ENCODE results near the gene POLE4. TPM values are rescaled to one million over a fixed set of nuclear protein-coding genes. Genes with fewer than 3 reads are reported as not detected.

The POLE4 gene
- total RNA-seq, 1 experiment from 2014 or later = 34.6 TPM

GRCh38 chr2:74937221-74937880 is 21.1 kb upstream of the POLE4 start:
- TF ChIP-seq CTCF (IDR thresholded peaks at IDR 0.05; ENCODE audit: unreplicated experiment) = no peak
- CTCF ChIA-PET = interaction anchor here (0.5 kb wide), 1 partner anchor 442 kb away, joined by 3 read pairs; no protein-coding TSS in a partner anchor
- Mint-ChIP-seq H3K9me3 (ENCODE audit: low read depth, unreplicated experiment) (no peaks in the 10 kb centered on the region), H3K36me3 (ENCODE audit: insufficient read depth, unreplicated experiment) (no peaks in the 10 kb centered on the region), H3K27ac (ENCODE audit: unreplicated experiment) (no peak overlapping the region), H3K4me3 (ENCODE audit: low read depth, unreplicated experiment) (no peak overlapping the region), H3K27me3 (ENCODE audit: unreplicated experiment) (peaks cover 54% of the 10 kb centered on the region), H3K4me1 (ENCODE audit: low read depth, unreplicated experiment) (no peaks in the 10 kb centered on the region)
- intact Hi-C loops (cut with micrococcal nuclease; ENCODE audit: unreplicated experiment) = no loop called here
- no peak for DNase-seq
- no TSS peak for BruUV-seq (replicated peaks)

- no peaks in the 10 kb centered on the region for H3K9me3 Mint-ChIP-seq (ENCODE audit: low read depth, unreplicated experiment)
- intact Hi-C loops (cut with micrococcal nuclease; ENCODE audit: unreplicated experiment) = no loop called here
- H3K4me3 Mint-ChIP-seq (ENCODE audit: low read depth, unreplicated experiment) = no peak overlapping the region
- peaks cover 47% of the 10 kb centered on the region for H3K27me3 Mint-ChIP-seq (ENCODE audit: unreplicated experiment)
- H3K36me3 Mint-ChIP-seq (ENCODE audit: insufficient read depth, unreplicated experiment) = no peaks in the 10 kb centered on the region
- BruUV-seq (replicated peaks) = no TSS peak
- CTCF ChIA-PET = no interaction called here
- no peak for DNase-seq
- no peaks in the 10 kb centered on the region for H3K4me1 Mint-ChIP-seq (ENCODE audit: low read depth, unreplicated experiment)
- no peak for TF ChIP-seq CTCF (IDR thresholded peaks at IDR 0.05; ENCODE audit: unreplicated experiment)
- H3K27ac Mint-ChIP-seq (ENCODE audit: unreplicated experiment) = no peak overlapping the region
These were observed 20.2 kb upstream of the POLE4 start for GRCh38 chr2:74938264-74938663.

- no peaks in the 10 kb centered on the region for H3K9me3 Mint-ChIP-seq (ENCODE audit: low read depth, unreplicated experiment)
- TF ChIP-seq CTCF (IDR thresholded peaks at IDR 0.05; ENCODE audit: unreplicated experiment) = no peak
- no peaks in the 10 kb centered on the region for H3K36me3 Mint-ChIP-seq (ENCODE audit: insufficient read depth, unreplicated experiment)
- H3K27me3 Mint-ChIP-seq (ENCODE audit: unreplicated experiment) = peaks cover 39% of the 10 kb centered on the region
- no peak overlapping the region for H3K4me3 Mint-ChIP-seq (ENCODE audit: low read depth, unreplicated experiment)
- CTCF ChIA-PET = no interaction called here
- no peaks in the 10 kb centered on the region for H3K4me1 Mint-ChIP-seq (ENCODE audit: low read depth, unreplicated experiment)
- intact Hi-C loops (cut with micrococcal nuclease; ENCODE audit: unreplicated experiment) = no loop called here
- no TSS peak for BruUV-seq (replicated peaks)
- no peak for DNase-seq
- H3K27ac Mint-ChIP-seq (ENCODE audit: unreplicated experiment) = no peak overlapping the region
These were observed 18.3 kb upstream of the POLE4 start for GRCh38 chr2:74939919-74940812.

GRCh38 chr2:74941284-74941683 is 17.2 kb upstream of the POLE4 start:
- DNase-seq = no peak
- Mint-ChIP-seq H3K4me1 (ENCODE audit: low read depth, unreplicated experiment) (no peaks in the 10 kb centered on the region), H3K27me3 (ENCODE audit: unreplicated experiment) (peaks cover 32% of the 10 kb centered on the region), H3K9me3 (ENCODE audit: low read depth, unreplicated experiment) (no peaks in the 10 kb centered on the region), H3K36me3 (ENCODE audit: insufficient read depth, unreplicated experiment) (no peaks in the 10 kb centered on the region), H3K27ac (ENCODE audit: unreplicated experiment) (no peak overlapping the region), H3K4me3 (ENCODE audit: low read depth, unreplicated experiment) (no peak overlapping the region)
- CTCF ChIA-PET = no interaction called here
- intact Hi-C loops (cut with micrococcal nuclease; ENCODE audit: unreplicated experiment) = no loop called here
- TF ChIP-seq CTCF (IDR thresholded peaks at IDR 0.05; ENCODE audit: unreplicated experiment) = no peak
- BruUV-seq (replicated peaks) = no TSS peak

All from Calu3 (cell line).